SK-N-MC (cell line): ENCODE results near the gene MIER2.

Experiments used
- EZH2 ChIP-seq: fragments of 200-600 bp; sonication (generic); IDR thresholded peaks from one replicate; pipeline ENCODE4 v1.6.1; 2017; ENCODE audit warnings: antibody characterized with exemption
- FOXP2 ChIP-seq: optimal IDR thresholded peaks from 2 replicates; pipeline ENCODE3; 2011; ENCODE audit warnings: mild to moderate bottlenecking, moderate library complexity; ENCODE audit not compliant: insufficient read depth; ENCODE audit errors: extremely low read length, control extremely low read depth
- POLR2AphosphoS5 ChIP-seq: IDR thresholded peaks from 2 replicates; pipeline ENCODE4 v1.6.1; 2012; ENCODE audit warnings: mild to moderate bottlenecking, low read depth, low read length, borderline replicate concordance

DNA sequence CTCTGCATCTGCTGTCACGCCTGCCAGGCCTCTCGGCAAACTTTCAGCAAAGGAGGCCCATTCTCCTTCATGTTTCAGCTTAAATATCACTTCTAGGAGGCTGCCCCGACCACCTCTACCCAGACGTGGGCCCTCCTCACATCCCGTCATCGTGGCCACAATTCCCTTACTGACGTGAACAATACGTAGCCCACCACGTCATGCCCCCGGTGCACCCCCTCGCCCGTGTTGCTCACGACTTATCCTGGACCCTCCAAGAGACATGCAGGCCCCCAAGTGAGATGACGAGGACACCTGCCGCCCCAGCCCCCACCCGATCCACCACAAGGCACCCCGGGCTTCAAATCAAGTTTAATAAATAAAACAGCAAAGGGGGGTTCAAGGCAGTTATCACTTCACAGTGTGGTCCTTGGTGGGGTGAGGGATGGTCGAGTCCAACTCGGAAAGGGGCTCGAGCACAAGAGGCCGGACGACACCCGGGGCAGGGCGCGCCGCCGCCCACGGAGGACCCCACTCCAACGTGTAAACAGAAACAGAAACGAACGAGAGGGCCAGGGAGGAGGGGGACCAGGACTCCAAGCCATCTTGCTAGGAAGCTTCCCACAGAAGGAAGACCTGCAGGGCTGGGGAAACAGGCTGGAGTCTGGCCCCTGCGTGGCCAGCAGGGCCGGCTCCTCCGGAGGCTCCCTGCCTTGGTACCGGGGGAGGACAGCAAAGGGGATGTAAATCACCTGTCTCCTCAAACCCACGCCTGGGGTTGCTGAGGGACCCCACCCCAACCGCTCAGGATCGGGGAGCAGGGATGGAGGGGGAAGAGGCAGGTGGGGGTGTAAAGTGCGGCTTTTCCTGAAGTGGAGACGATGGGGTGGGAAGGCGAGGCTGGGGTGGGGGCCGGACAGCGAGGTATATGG lies 39.1 kb downstream of the MIER2 start:
- TF ChIP-seq POLR2AphosphoS5 = no peak
- TF ChIP-seq EZH2 = no peak
- TF ChIP-seq FOXP2 = no peak
